HepG2 (cell line): ENCODE results near the gene TM9SF2. TPM values are rescaled to one million over a fixed set of nuclear protein-coding genes. Genes with fewer than 3 reads are reported as not detected.

Experiments
- ARID5B ChIP-seq: IDR thresholded peaks from 2 replicates; pipeline ENCODE4 v1.4.0; 2020; ENCODE audit warnings: mild to moderate bottlenecking, missing genetic modification reagents
- ARNT ChIP-seq: fragments of 450-650 bp; IDR thresholded peaks from 2 replicates; pipeline ENCODE4 v1.6.1; 2017
- ATF4 ChIP-seq, 2 experiments: fragments of 450-650 bp in 1 of 2; sonication (generic) in 1 of 2; formaldehyde crosslinking; IDR thresholded peaks; 2 replicates each; pipeline versions ENCODE4 v1.5.0 to v1.8.0; 2020 to 2022; ENCODE audit warnings: mild to moderate bottlenecking in 1 of 2, missing genetic modification reagents in 1 of 2
- ETS1 ChIP-seq: sonication (generic); formaldehyde crosslinking; IDR thresholded peaks from 2 replicates; pipeline ENCODE4 v1.4.0; 2020; ENCODE audit warnings: missing genetic modification reagents
- JUND ChIP-seq: sonication (generic); formaldehyde crosslinking; IDR thresholded peaks from 2 replicates; pipeline ENCODE4 v1.8.0; 2022; ENCODE audit warnings: mild to moderate bottlenecking, missing genetic modification reagents
- KDM4B ChIP-seq: sonication (generic); formaldehyde crosslinking; IDR thresholded peaks from 2 replicates; pipeline ENCODE4 v1.4.0; 2020; ENCODE audit warnings: missing genetic modification reagents
- MAF1 ChIP-seq: sonication (generic); formaldehyde crosslinking; IDR thresholded peaks from 2 replicates; pipeline ENCODE4 v1.5.0; 2020; ENCODE audit warnings: missing genetic modification reagents, borderline replicate concordance
- ZFP37 ChIP-seq: sonication (generic); formaldehyde crosslinking; IDR thresholded peaks from 2 replicates; pipeline ENCODE4 v1.4.0; 2020; ENCODE audit warnings: missing genetic modification reagents, borderline replicate concordance
- ZFP90 ChIP-seq: sonication (generic); formaldehyde crosslinking; IDR thresholded peaks from 2 replicates; pipeline ENCODE4 v1.8.0; 2022; ENCODE audit warnings: missing genetic modification reagents, mild to moderate bottlenecking, inconsistent platforms, borderline replicate concordance
- ZNF274 ChIP-seq: sonication (generic); formaldehyde crosslinking; IDR thresholded peaks from 2 replicates; pipeline ENCODE4 v1.5.1; 2020; ENCODE audit warnings: mild to moderate bottlenecking, missing genetic modification reagents
- ZNF597 ChIP-seq: sonication (generic); formaldehyde crosslinking; IDR thresholded peaks from 2 replicates; pipeline ENCODE4 v1.5.0; 2020; ENCODE audit warnings: missing genetic modification reagents
- ZNF607 ChIP-seq: sonication (generic); formaldehyde crosslinking; IDR thresholded peaks from 2 replicates; pipeline ENCODE4 v1.5.1; 2020; ENCODE audit warnings: missing genetic modification reagents, mild to moderate bottlenecking, borderline replicate concordance
- ZSCAN20 ChIP-seq: sonication (generic); formaldehyde crosslinking; IDR thresholded peaks from 2 replicates; pipeline ENCODE4 v1.4.0; 2020; ENCODE audit warnings: missing genetic modification reagents, mild to moderate bottlenecking, borderline replicate concordance
- polyA plus RNA-seq, 8 experiments: library from polyadenylated mRNA; depleted of rRNA in 3 of 8; stranded (reverse) in 7 of 8; unstranded in 1 of 8; fragments of >200 nt; fragmentation: Illumina TruSeq in 4 of 8; extraction: Trizol in 4 of 8; gene quantifications; 2 replicates each; pipeline versions ENCODE4 v1.2.1 to v1.2.3, GENCODE V29; 2011 to 2016; ENCODE audit warnings: low read depth in 4 of 8, missing spikeins in 1 of 8, mixed read lengths in 1 of 8; ENCODE audit not compliant: insufficient read depth in 1 of 8
- total RNA-seq, 5 experiments: library from RNA; depleted of rRNA; stranded (reverse); fragments of >200 nt; fragmentation: Illumina TruSeq; extraction: Trizol; gene quantifications; 2 replicates each; pipeline ENCODE4 v1.2.3, GENCODE V29; 2016; ENCODE audit warnings: low read depth in 1 of 5

The TM9SF2 gene
- total and polyA plus RNA-seq, 2 of the 13 experiments (the other 11 are each of a cell fraction or from before 2014, with no cell fraction given) = 94.1 to 123 TPM

GRCh38 chr13:99501184-99501847 is at the start of gene TM9SF2 (continued):
- no peak for TF ChIP-seq ZNF597 (CRISPR knock-in tag)
- TF ChIP-seq ZSCAN20 (CRISPR knock-in tag) = no peak
- 0 out of 2 replicates have a peak, but pooled peaks have one; percentile 30 for TF ChIP-seq ZFP37 (CRISPR knock-in tag)
- TF ChIP-seq ARID5B (CRISPR knock-in tag) = peak; percentile 61
- 0 out of 4 replicates have a peak, but pooled peaks of 1 of the 2 experiments have one; percentile 34 for TF ChIP-seq ATF4 (CRISPR knock-in tag; IDR thresholded peaks at IDR 0.05)
- no peak for TF ChIP-seq JUND
- peak; percentile 53; the same call in 1 of the 2 replicates for TF ChIP-seq ZNF607
- TF ChIP-seq ARNT = no peak
- no peak for TF ChIP-seq MAF1 (CRISPR knock-in tag)
- TF ChIP-seq ZFP90 (CRISPR knock-in tag) = no peak; the same call in 1 of the 2 replicates
- TF ChIP-seq ZNF274 (CRISPR knock-in tag) = peak; percentile 71; the same call in 1 of the 2 replicates
- TF ChIP-seq ETS1 (CRISPR knock-in tag) = no peak
- TF ChIP-seq KDM4B (CRISPR knock-in tag) = peak; percentile 42; the same call in 1 of the 2 replicates
